HG03097 (cell line): ENCODE measurements around the gene SMAD2.
"Not testable (repeated sequence)": the region's sequence is repeated elsewhere in the genome, so short reads cannot be mapped to it uniquely, and the experiment has no call there.

Experiments used
- ATAC-seq: cut with Tn5 transposase; IDR thresholded peaks from one replicate; pipeline ENCODE4 v1.9.1; 2021; ENCODE audit not compliant: unreplicated experiment, low FRiP score

Gene SMAD2

DNA sequence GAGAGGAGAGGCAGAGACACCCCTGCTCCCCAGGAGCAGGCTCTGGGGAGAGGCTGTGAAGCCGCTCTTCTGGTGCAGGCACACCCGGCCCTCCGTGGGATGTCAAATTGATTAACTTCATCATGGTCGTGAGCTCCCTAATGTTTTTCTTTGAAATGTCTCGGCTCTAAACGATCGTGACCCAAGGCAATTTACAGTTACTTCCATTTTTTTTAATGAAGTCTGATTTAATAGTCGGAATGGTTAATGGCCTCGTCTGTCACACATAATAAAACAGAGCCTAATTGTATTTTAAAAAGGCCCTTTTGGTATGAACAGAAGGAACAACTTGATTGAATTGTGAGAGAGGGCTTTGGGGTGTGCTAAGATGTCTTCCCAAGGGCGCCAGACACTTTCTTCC lies 130.2 kb downstream of the SMAD2 start:
- ATAC-seq = no peak

DNA sequence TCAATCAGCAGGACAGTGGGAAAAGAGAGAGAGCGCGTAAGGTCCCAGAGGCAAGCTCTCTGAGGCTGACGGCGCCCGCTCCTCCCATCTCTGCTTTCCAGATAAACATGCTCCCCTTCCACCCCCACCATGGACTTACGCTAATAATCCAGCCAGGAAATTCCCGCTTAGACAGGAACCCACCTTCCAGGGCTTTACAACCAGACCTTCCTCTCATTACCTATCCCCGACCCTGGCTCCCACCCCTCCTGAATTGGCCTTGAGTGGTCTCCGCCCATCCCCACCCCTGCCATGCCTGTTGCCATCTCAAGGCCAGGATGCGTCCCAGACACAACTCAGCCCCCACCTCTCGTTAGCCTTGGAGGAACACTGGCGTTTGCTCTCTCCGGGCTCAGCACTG lies 131.1 kb downstream of the SMAD2 start:
- ATAC-seq = no peak

DNA sequence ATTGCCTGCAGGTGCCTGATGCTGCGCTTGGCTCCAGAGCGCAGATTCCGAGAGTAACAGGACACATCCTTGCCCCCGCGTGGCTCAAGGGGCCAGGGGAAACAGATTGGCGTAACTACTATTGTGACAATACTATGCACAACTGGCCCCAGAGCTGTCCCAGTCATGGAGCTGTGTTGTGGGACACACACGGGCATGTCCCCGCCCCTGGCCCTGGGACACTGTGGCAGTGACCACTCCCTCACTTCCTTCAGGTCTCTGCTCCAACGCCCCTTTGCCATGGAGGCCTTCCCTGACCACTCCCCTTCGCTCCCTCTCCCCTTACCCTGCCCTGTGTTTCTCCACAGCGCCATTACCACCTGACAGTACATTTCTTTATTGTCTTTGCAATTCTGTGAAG lies 132.1 kb downstream of the SMAD2 start:
- no peak for ATAC-seq

DNA sequence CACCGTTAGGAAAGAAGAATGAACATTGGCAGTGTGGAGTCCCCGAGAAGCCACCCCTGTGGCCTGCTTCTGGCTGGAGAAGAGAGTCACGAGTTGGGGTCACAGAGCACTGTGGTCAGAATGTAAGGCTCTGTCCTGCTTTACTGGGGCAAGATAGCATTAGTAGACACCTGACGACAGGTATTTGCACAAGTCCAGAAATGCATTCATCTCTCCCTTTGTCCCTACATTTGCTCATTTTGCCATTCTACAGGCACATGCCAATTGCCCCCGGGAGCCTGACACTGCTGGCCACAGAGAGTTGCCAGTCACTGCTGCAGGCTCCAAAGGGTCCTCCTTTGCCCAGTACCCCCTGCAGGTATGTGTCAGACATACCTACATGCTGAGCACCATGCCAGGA lies 133.3 kb downstream of the SMAD2 start:
- no peak for ATAC-seq

DNA sequence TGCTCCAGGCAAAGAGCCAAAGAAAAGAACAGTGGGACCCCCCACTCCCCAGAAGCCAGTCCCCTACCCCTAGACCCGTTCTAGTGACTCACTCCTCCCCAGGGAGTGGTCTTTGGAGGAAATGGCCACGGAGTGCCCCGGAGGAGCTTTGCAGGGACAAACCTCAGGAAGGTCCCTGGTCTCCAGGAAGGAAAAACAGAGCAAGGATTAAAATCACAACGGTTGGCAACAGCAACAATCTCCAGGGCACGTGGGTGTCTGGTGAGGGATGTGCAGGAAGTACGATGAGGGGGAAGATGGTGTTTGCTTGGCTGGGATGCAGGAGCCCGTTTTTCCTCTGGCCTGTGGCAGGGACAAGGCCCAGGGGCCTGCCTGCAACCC lies 135.0 kb downstream of the SMAD2 start:
- ATAC-seq = no peak

DNA sequence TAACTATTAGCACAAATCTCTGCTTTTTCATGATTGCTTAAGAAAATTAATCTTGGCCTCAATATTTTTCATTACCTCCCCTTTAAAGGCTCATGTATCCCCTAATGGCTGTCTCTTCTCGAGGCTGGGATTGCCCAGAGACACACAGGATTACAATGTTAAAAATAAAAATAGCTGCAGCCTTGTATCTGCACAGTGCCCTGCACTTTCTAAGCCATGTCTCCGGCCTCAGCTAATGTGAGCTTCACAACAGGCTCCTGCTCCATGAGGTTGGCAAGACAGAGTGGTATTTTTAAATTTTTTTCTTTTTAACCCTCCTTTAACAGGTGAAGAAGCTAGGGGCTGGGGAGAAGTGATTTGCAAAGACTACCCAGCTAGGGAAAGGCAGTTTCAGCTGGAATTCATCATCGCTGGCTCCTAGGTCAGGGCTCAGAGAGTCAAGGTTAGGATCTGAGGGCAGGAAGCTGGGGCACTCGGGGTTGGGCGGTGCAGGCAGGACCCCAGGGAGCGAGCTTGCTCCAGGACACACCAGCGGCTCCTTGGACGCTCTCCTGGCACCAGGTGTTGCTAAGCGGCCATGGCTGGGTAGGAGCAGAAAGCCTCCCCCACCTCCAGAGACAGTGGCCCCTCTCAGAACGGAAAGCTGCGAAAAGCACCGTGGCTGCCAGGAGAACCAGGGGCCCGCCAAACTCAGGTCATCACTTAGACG lies 135.6 kb downstream of the SMAD2 start:
- ATAC-seq = no peak

DNA sequence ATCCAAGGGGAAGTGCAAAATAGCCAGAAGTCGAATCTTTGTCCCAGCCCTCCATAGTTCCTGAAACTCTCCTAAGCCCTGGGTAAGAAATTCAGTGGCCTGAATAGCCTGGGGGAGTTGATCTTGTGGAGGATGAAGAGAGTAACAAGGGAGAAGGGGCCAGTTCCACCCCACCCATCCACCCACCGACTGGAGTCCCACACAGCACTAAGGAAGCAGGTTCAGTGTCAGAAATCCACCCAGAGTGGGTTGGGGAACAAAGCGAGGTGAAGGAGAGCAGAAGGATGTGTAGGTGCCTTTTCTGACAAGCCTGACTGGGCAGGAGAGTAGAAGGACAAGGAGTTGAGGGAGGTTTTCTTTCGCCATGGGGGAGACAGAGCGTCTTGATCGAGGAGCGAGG lies 136.8 kb downstream of the SMAD2 start:
- no peak for ATAC-seq

DNA sequence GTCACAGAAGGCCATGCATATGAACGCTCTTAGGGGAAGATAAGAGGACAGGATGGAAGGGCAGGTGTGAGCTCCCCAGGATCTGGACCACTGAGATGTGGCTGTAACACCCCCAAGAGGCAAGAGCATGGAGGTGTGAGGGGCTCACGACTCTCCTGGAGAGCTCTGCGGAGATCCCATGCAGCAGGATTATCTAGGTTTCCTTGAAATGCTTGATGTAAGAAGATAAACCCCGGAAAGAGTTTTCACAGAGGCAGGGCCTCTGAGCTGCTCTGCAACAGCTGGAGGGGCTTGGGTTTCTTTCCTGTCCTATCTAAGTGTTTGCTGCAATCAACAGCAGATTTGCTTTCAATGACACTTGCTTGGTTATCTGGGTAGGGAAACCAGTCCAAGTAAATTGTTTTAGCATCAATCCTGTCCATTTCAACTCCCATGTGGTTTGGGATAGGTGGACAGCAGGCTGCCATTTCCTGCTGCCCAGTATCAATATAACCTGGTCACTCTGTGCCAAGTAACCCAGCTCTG lies 138.9 kb downstream of the SMAD2 start:
- no peak for ATAC-seq

DNA sequence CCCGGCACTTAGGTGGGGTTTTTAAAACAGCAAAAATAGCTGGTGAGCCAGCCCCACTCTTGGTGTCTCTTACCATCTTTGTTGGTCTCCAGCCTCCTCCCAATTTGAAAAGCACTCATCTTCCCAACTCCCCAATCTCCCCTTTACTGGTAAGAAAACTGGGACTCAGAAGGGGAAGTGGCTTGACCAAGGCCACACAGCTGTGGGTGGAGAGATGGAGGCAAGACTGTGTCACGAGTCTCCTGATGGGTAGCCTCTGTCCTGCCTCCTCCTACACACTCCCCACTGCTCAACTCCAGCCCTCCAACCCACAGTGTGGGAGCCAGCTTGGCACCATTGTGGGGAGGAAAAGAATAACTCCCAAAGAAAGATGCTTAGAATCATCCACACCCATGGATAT lies 140.4 kb downstream of the SMAD2 start:
- no peak for ATAC-seq

DNA sequence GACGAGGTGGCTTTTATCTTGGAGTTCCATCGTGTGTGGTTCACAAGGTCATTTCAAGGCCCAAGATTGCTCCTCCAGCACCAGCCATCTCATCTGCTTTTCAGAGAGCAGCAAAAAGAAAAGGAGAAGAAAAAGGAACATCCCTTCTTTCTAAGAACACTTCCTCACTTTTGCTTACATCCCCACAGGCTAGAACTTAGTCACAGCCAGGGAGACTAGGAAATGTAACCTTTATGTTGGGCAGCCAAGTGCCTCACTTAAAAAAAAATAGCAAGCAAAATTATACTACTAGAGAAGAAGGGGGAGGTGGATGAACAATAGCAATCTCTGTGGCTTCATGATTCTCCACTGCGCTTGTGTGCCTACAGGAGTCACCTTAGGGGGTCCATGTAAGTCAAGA lies 141.8 kb downstream of the SMAD2 start:
- no peak for ATAC-seq

DNA sequence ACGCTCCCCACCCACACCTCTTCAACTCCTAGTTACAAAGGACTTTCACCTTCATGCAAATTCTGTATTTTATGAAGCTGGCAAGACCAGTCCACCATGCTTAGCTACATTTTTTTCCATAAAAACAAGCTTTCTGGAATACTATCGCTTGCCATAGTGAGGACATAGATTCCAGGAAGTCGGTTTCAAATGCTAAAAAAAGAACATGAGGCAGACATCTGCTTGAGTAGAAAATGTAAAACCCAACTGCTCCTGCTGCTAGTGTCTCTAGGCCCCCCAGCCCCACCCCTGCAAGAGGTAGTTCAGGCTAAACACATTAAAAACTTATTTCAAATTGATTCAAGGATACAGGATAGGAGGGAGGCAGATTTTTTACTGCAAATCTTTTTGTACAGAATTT lies 148.9 kb downstream of the SMAD2 start:
- no peak for ATAC-seq

DNA sequence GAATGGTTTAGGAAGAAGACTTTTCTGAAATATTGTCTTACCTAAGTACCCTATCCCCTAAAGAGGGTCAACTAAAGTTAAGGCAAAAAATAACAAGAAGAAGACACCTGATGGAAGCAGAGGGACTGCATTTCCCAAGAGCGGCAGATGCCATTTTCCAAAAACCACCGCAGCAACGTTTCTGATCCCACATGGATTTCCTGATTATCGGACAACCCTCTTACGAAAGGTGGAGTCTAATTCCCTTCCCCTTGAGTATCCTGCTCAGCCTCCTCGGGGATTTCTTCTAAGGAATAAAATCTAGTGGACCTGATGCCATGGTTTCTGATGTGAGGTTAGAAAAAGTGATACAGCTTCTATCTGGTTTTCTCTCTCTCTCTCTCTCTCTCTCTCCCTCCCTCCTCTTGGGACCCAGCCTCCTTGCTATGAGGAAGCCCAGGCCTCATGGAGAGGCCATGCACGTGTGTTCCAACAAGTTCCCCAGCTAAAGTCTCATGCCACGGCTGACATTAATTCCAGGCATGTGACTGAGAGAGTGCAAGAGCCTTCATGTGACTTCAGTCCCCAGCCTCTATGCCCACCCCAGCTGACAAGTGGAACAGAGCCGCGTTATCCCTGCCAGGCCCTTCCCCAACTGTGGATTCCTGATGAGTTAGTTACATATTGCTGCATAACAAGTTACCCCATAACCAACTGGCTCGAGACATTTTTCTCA lies 150.3 kb downstream of the SMAD2 start:
- ATAC-seq = no peak

DNA sequence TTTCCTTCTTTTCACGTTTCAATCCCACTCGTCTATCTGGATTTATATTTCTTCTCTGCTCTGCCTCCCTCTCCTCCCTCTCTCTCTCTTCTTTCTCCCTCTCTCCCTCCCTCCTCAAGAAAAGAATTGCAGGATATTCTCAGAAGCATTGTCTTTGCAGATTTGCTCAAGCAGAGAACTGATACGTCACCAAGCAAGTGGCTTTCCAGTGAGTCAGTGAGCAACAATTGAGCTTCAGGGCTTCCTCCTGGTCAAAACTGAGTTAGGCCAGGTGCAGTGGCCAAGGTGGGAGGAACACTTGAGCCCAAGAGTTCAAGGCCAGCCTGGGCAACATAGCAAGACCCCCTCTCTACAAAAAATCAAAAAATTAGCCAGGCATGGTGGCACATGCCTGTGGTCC lies 151.1 kb downstream of the SMAD2 start:
- no peak for ATAC-seq

DNA sequence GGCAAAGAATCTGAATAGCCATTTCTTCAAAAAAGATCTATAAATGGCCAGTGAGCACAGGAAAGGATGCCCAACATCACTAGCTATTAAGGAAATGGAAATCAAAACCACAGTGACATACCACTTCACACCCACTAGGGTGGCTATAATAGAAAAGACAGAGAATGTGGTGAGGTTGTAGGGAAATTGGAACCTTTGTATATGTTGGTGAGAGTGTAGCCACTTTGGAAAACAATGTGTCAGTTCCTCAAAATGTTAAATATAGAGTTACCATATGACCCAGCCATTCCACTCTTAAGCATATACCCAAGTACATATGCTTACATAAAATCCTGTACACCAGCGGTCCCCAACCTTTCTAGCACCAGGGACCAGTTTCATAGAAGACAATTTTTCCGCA lies 152.8 kb downstream of the SMAD2 start:
- no peak for ATAC-seq

DNA sequence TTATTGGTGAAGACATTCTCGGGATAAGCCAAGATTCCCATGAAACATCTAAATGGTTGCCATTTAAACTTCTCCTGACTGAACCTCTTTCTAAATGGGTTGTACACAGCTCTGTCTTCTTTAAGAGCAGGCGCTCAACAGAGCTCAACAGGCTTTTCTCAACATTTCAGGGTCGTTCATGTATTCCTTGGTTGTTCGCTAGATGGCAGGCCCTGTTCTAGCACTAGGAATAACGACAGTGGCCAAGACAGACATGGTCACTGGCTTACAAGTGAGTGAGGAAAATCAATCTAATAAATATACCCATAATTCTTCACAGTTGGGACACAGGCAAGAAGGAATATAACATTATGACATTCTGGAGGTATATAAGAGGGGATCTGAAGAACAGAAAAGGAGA lies 154.5 kb downstream of the SMAD2 start:
- ATAC-seq = no peak

DNA sequence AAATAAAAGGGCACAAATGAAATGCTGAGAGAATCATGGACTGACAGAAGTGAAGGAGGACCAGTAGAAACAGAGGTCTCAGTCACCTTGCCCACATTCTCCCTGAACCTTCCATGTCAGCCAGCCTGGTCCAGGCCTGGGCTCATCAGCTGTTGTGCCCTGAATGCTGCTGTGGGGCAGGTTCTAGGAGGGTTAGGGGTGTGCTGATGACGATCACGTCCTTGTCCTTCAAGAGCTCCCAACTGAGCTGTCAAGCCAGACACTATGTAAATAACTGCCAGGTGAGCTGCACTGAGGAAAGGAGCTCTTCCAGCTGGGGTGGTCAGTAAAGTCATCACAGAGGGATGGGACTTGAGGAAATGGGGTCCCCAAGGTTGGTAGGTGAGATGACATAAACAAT lies 156.5 kb downstream of the SMAD2 start:
- no peak for ATAC-seq

DNA sequence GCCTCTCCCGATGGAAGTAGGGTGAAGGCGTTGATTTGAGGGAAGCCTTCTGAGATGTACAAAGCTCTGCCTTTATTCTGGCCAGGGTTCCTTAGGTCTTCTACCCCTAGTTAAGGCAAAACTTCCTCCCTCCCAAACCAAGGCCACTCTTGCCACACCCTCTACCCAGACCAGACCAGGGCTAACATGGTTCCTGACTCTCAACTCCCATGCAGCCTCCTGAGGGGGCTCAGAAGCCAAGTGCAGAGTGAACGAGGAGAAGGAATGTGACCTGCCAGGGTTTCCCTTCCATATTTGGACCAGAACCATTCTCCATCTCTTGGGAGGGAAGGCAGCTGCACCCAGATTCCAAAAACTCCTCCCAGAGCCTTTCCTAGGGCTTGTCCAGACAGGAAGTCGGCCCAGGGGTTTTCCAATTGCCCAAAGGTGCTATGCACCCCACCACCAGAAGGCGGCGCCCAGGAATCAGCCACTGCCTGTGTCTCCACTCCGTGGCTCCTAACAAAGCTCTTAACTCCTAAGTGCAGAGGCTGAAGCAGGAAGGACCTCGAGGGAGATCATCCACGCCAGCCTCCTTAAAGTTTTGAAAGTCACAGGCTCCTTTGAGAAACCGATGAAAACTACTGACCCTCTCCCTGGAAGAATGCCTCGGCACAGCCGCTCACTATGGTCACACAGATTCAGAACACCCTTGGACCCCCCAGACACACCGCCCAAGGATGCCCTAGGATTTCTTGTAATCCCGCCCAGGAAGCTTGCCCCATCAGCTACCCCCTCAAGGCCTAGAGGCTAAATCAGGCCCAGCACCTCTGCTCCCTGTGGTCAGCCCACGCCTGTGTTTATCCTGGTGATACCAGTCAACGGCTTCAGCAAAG lies 157.8 kb downstream of the SMAD2 start:
- ATAC-seq = no peak

DNA sequence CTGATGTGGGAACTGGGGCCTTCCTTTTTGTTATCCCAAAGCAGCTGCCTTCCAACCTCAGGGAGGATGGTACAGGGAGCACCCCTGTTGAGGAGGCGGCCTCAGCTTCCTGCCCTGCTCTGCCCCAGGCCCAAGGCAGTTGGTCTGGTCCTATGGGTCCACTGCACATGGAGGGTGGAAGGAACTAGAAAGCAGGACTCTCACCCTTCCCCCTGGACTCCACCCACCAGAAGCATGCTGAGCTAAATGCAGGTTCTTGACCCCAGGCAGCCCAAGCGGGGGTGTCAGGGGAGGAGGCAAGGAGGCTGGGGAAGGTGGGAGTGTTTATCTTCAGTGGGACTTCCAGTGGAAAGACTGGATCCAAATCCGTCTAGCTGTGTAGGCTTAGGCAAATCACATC lies 158.5 kb downstream of the SMAD2 start:
- ATAC-seq = no peak

DNA sequence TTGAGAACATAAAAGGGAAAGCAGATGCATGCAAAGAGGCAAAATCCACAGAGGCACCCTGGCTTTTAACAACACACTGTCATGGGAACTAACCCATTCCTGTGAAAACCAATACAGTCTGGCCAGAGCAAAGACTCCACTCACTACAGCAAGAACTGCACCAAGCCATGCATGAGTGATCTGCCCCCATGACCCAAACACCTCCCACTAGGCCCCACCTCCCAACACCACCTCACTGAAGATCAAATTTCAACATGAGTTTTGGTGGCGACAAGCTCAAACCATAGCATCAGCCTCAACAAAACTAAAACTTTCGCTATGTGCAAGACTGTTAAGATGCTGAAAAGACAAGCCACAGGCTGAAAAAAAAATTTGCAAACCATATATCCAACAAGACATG lies 162.8 kb downstream of the SMAD2 start:
- ATAC-seq = no peak

DNA sequence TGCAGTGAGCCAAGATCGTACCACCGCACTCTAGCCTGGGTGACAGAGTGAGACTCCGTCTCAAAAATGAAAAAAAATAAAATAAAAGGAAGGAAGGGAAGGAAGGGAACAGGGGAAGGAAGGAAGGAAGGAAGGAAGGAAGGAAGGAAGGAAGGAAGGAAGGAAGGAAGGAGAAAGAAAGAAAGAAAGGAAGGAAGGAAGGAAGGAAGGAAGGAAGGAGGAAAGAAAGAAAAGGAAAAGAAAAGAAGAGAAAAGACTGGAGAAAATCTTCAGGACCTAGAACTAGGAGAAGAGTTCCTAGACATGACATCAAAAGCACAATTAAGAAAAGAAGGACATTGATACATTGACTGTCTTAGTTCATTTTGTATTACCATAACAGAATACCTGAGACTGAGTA lies 163.3 kb downstream of the SMAD2 start:
- ATAC-seq = not testable (repeated sequence)
